Lung (tissue), 12 donors: ENCODE measurements around the gene FRMPD4. TPM values are rescaled to one million over a fixed set of nuclear protein-coding genes. Genes with fewer than 3 reads are reported as not detected.

Experiments used
- ATAC-seq: fragments of 200-7000 bp; cut with Tn5 transposase; one replicate; pipeline ENCODE4 v1.9.1; 2020; ENCODE audit warnings: moderate number of reproducible peaks; ENCODE audit not compliant: insufficient read depth, low FRiP score
- DNase-seq, 3 donors: peaks; one replicate each; pipeline ENCODE4 v3.0.0-alpha.2; 2013 to 2017
- H3K27ac ChIP-seq, 2 donors: one replicate each; pipeline ENCODE4 v1.5.1; 2013; ENCODE audit warnings: mild to moderate bottlenecking in 2 of 2, moderate library complexity in 2 of 2, control low read depth in 1 of 2, inconsistent platforms in 1 of 2, low read depth in 1 of 2, low read length in 1 of 2
- H3K27me3 ChIP-seq, 3 donors: one replicate each; pipeline ENCODE4 v1.5.1; 2013; ENCODE audit warnings: low read length in 2 of 3; ENCODE audit not compliant: control insufficient read depth in 3 of 3, insufficient read depth in 3 of 3
- H3K36me3 ChIP-seq, 4 donors: one replicate each; pipeline ENCODE4 v1.5.1; 2013; ENCODE audit warnings: low read length in 4 of 4, mild to moderate bottlenecking in 1 of 4, moderate library complexity in 1 of 4; ENCODE audit not compliant: control insufficient read depth in 4 of 4, insufficient read depth in 4 of 4
- H3K4me1 ChIP-seq, 5 donors: one replicate each; pipeline ENCODE4 v1.5.1; 2013; ENCODE audit warnings: low read length in 5 of 5, mild to moderate bottlenecking in 2 of 5, moderate library complexity in 1 of 5; ENCODE audit not compliant: control insufficient read depth in 5 of 5, insufficient read depth in 5 of 5
- H3K4me3 ChIP-seq: one replicate; pipeline ENCODE4 v1.5.1; 2013; ENCODE audit warnings: mild to moderate bottlenecking, control low read depth, moderate library complexity
- H3K9ac ChIP-seq, 2 donors: one replicate each; pipeline ENCODE4 v1.5.1; 2013; ENCODE audit warnings: low read length in 2 of 2, control low read depth in 1 of 2; ENCODE audit not compliant: insufficient read depth in 1 of 2
- H3K9me3 ChIP-seq, 4 donors: one replicate each; pipeline ENCODE4 v1.5.1; 2013; ENCODE audit warnings: low read length in 3 of 4, mild to moderate bottlenecking in 1 of 4, moderate library complexity in 1 of 4; ENCODE audit not compliant: control insufficient read depth in 4 of 4, insufficient read depth in 3 of 4
- WGBS, 2 donors: extraction: QIAGEN DNeasy Blood & Tissue Kit; methylation state at CpG; one replicate each; pipeline ENCODE4 v1.1.7; 2013; 5-methylcytosine and 5-hydroxymethylcytosine counted together
- polyA plus RNA-seq, 2 donors: library from polyadenylated mRNA; stranded (reverse); fragments of 200-250 nt; gene quantifications; one replicate each; pipeline ENCODE4 v1.2.1, GENCODE V29; 2013
- total RNA-seq, 2 donors: library from RNA; depleted of rRNA in 1 of 2; stranded (reverse); fragments of >200 nt in 1 of 2; gene quantifications; one replicate each; pipeline ENCODE4 v1.2.1, GENCODE V29; 2014 to 2021
- TF ChIP-seq, protein P1 (sequence below): IDR thresholded peaks from 2 replicates; pipeline ENCODE4 v1.5.1; 2012; ENCODE audit warnings: mild to moderate bottlenecking; ENCODE audit errors: control extremely low read depth, extremely low read depth
- donor health status: control.
- donor health status: control.
- donor health status: Bipolar disorder and iron deficiency.
- donor health status: healthy.
- donor health status: DM: yes; HTN: yes; CAD: no.

Gene FRMPD4
- total and polyA plus RNA-seq, 4 donors: 0.01 to 0.43 (median 0.03) TPM

DNA sequence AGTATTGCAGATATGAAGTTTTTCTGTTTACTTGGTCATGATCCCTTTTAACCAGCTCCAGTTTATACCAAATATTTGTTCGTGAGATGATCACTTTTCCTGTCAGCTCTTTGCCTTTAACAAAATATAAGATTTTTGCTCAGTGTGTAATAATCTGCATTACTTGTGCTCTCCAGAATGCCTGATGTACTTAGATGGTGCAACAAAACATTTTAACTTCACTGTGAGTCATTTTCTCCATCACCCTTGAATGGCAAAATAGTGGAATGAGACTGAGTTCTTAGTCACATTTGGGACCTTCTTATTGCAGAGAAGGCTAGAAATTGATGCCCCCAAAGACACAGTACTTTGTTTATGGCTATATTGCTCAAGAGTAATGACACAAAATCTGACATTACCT is 252.0 kb downstream of the FRMPD4 start:
- no peaks in the 10 kb centered on the region for H3K36me3 ChIP-seq
- TF ChIP-seq, protein P1, sequence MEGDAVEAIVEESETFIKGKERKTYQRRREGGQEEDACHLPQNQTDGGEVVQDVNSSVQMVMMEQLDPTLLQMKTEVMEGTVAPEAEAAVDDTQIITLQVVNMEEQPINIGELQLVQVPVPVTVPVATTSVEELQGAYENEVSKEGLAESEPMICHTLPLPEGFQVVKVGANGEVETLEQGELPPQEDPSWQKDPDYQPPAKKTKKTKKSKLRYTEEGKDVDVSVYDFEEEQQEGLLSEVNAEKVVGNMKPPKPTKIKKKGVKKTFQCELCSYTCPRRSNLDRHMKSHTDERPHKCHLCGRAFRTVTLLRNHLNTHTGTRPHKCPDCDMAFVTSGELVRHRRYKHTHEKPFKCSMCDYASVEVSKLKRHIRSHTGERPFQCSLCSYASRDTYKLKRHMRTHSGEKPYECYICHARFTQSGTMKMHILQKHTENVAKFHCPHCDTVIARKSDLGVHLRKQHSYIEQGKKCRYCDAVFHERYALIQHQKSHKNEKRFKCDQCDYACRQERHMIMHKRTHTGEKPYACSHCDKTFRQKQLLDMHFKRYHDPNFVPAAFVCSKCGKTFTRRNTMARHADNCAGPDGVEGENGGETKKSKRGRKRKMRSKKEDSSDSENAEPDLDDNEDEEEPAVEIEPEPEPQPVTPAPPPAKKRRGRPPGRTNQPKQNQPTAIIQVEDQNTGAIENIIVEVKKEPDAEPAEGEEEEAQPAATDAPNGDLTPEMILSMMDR: no peak
- peaks cover 0 to 6% (median 0%) of the 10 kb centered on the region in 4 donors for H3K9me3 ChIP-seq
- peaks cover 0 to 27% (median 3%) of the 10 kb centered on the region in 3 donors for H3K27me3 ChIP-seq
- no peak overlapping the region for H3K9ac ChIP-seq
- H3K4me3 ChIP-seq: no peak overlapping the region
- ATAC-seq (no peak), DNase-seq (no peak)
- H3K27ac ChIP-seq: no peak overlapping the region
- 86 to 100% methylated on average over 1 of the region's 1 CpG for WGBS, 2 donors
- no peaks in the 10 kb centered on the region for H3K4me1 ChIP-seq

- H3K4me1 ChIP-seq: no peaks in the 10 kb centered on the region
Observed at GRCh38 chrX:12396584-12396983, 258.3 kb downstream of the FRMPD4 start.

DNA sequence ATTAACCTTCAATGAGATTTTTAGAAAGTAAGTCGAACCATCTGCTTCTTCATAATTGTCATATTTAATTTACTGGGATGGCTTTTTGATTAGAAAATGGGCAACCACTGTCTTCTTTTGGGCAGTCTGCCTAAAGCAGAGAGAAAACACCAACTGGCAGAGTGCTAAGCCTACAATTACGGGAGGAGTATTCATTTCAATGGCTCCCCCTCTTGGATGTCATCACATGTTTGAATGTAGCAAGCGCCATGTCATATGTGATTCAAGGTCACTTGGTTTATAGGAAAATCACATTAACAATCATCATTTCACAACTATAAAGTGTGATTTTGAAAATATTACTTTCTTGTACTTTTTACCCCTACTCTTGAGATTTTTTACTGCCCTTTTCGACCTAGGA is 261.9 kb downstream of the FRMPD4 start:
- TF ChIP-seq, protein P1: no peak
- 75 to 89% methylated on average over 4 of the region's 4 CpGs for WGBS, 2 donors
- ATAC-seq: no peak

More at GRCh38 chrX:12396584-12396983, 258.3 kb downstream of the FRMPD4 start:
- no peaks in the 10 kb centered on the region for H3K36me3 ChIP-seq
- TF ChIP-seq, protein P1: no peak
- H3K9me3 ChIP-seq: peaks cover 0 to 5% (median 0%) of the 10 kb centered on the region in 4 donors
- H3K27me3 ChIP-seq: peaks cover 0 to 9% (median 7%) of the 10 kb centered on the region in 3 donors
- DNase-seq (no peak), ATAC-seq (no peak)
- no peak overlapping the region for H3K9ac ChIP-seq
- no peak overlapping the region for H3K4me3 ChIP-seq
- no peak overlapping the region for H3K27ac ChIP-seq

GRCh38 chrX:12401252-12401651 is 263.0 kb downstream of the FRMPD4 start:
- WGBS, 2 donors: 66 to 80% methylated on average over 1 of the region's 1 CpG
- Histone ChIP-seq H3K36me3 (no peaks in the 10 kb centered on the region), H3K9ac (no peak overlapping the region), H3K9me3 (peaks cover 0 to 2% (median 0%) of the 10 kb centered on the region in 4 donors), H3K27ac (no peak overlapping the region), H3K4me3 (no peak overlapping the region), H3K4me1 (no peaks in the 10 kb centered on the region), H3K27me3 (peaks cover 0 to 16% (median 11%) of the 10 kb centered on the region in 3 donors)
- DNase-seq: peak in 1 of 3 donors; percentile 20
- TF ChIP-seq, protein P1: no peak
- no peak for ATAC-seq

More for the DNA sequence above, 261.9 kb downstream of the FRMPD4 start:
- Histone ChIP-seq H3K27ac (no peak overlapping the region), H3K4me3 (no peak overlapping the region), H3K36me3 (no peaks in the 10 kb centered on the region), H3K9ac (no peak overlapping the region), H3K4me1 (no peaks in the 10 kb centered on the region), H3K9me3 (peaks cover 0 to 2% (median 0%) of the 10 kb centered on the region in 4 donors), H3K27me3 (peaks cover 0 to 16% (median 14%) of the 10 kb centered on the region in 3 donors)
- no peak for DNase-seq
